Kidney (tissue), 14 donors: ENCODE data around the gene GALNT7. TPM values are rescaled to one million over a fixed set of nuclear protein-coding genes. Genes with fewer than 3 reads are reported as not detected.

Source experiments
- DNase-seq, 5 donors: peaks; one replicate each; pipeline ENCODE4 v3.0.0-alpha.2; 2013 to 2020
- FAIRE-seq: peaks from 2 replicates; lab custom pipeline; 2012; peaks lifted over from hg19 to GRCh38; lab: Jason Lieb, UNC
- H3K27ac ChIP-seq, 2 donors: one replicate each; pipeline ENCODE4 v1.7.0; 2013; ENCODE audit warnings: low read depth in 2 of 2, low read length in 2 of 2, inconsistent platforms in 1 of 2
- H3K27me3 ChIP-seq: one replicate; pipeline ENCODE4 v1.7.1; 2013; ENCODE audit warnings: low read length, inconsistent platforms; ENCODE audit not compliant: control insufficient read depth, insufficient read depth
- H3K36me3 ChIP-seq, 3 donors: one replicate each; pipeline versions ENCODE4 v1.7.0 to v1.7.1; 2013; ENCODE audit warnings: low read length in 3 of 3, control low read depth in 1 of 3, inconsistent platforms in 1 of 3; ENCODE audit not compliant: insufficient read depth in 3 of 3, control insufficient read depth in 2 of 3
- H3K4me1 ChIP-seq, 3 donors: one replicate each; pipeline versions ENCODE4 v1.7.0 to v1.7.1; 2013; ENCODE audit warnings: low read length in 3 of 3, inconsistent platforms in 1 of 3, low read depth in 1 of 3; ENCODE audit not compliant: control insufficient read depth in 2 of 3, insufficient read depth in 2 of 3
- H3K4me3 ChIP-seq, 3 donors: one replicate each; pipeline versions ENCODE4 v1.7.0 to v1.8.1; 2013; ENCODE audit warnings: low read length in 3 of 3, control low read depth in 1 of 3, inconsistent platforms in 1 of 3
- H3K9ac ChIP-seq, 3 donors: one replicate each; pipeline versions ENCODE4 v1.7.0 to v1.7.1; 2013; ENCODE audit warnings: low read length in 3 of 3, control low read depth in 1 of 3, inconsistent platforms in 1 of 3
- H3K9me3 ChIP-seq, 3 donors: one replicate each; pipeline versions ENCODE4 v1.7.0 to v1.7.1; 2013; ENCODE audit warnings: low read length in 3 of 3, control low read depth in 1 of 3, inconsistent platforms in 1 of 3; ENCODE audit not compliant: control insufficient read depth in 2 of 3, insufficient read depth in 1 of 3
- CTCF ChIP-seq: IDR thresholded peaks from 3 replicates; pipeline ENCODE4 v1.5.1; 2012; ENCODE audit warnings: mild to moderate bottlenecking, moderate library complexity, borderline replicate concordance; ENCODE audit not compliant: insufficient read depth; ENCODE audit errors: extremely low read depth
- intact Hi-C: fragments of 100-400 bp; cut with DNase I; formaldehyde crosslinking; loops from one replicate; pipeline ENCODE4 v1.11.1; 2022
- polyA plus RNA-seq: library from polyadenylated mRNA; stranded (reverse); fragments of 350-450 nt; fragmentation: Illumina TruSeq; extraction: RNeasy Lipid Tissue Mini Kit (QIAGEN cat#74804); gene quantifications from one replicate; pipeline ENCODE4 v1.2.3, GENCODE V29; 2014; ENCODE audit warnings: low read depth, low replicate concordance; ENCODE audit not compliant: insufficient read depth
- total RNA-seq: library from RNA; stranded (reverse); fragmentation: NEBNext Ultra II Directional; extraction: Animal tissue kit (Norgen Biotek cat#: 25700); gene quantifications from one replicate; pipeline ENCODE4 v1.2.1, GENCODE V29; 2021
- donor health status: control.
- donor health status: control.
- donor health status: control.
- donor health status: control.
- donor health status: control.
- donor health status: DM: yes; HTN: yes; CAD: no.
- donor health status: Normal renal cell carcinoma (clear cell type).

GALNT7 gene
- total and polyA plus RNA-seq, 2 donors from 2014 or later = 3.8 to 25.6 TPM

GRCh38 chr4:173367285-173367684 is 198.7 kb downstream of the GALNT7 start:
- Histone ChIP-seq H3K36me3 (no peaks in the 10 kb centered on the region), H3K4me1 (peaks cover 0 to 2% (median 0%) of the 10 kb centered on the region in 3 donors), H3K4me3 (no peak overlapping the region), H3K9me3 (no peaks in the 10 kb centered on the region), H3K9ac (no peak overlapping the region), H3K27me3 (no peaks in the 10 kb centered on the region), H3K27ac (no peak overlapping the region)
- intact Hi-C loops = no loop called here
- DNase-seq = no peak
- FAIRE-seq = no peak
- TF ChIP-seq CTCF = no peak

- H3K27ac ChIP-seq = no peak overlapping the region
- intact Hi-C loops = no loop called here
- no peaks in the 10 kb centered on the region for H3K27me3 ChIP-seq
- no peak for DNase-seq
- no peaks in the 10 kb centered on the region for H3K9me3 ChIP-seq
- H3K4me3 ChIP-seq = no peak overlapping the region
- peaks cover 0 to 2% (median 0%) of the 10 kb centered on the region in 3 donors for H3K4me1 ChIP-seq
- H3K9ac ChIP-seq = no peak overlapping the region
- no peaks in the 10 kb centered on the region for H3K36me3 ChIP-seq
- FAIRE-seq = no peak
- TF ChIP-seq CTCF = no peak
Measured at GRCh38 chr4:173367946-173368345, 199.3 kb downstream of the GALNT7 start.

GRCh38 chr4:173370130-173370476 is 201.5 kb downstream of the GALNT7 start:
- intact Hi-C loops = no loop called here
- no peaks in the 10 kb centered on the region for H3K27me3 ChIP-seq
- FAIRE-seq = no peak
- peaks cover 0 to 2% (median 0%) of the 10 kb centered on the region in 3 donors for H3K4me1 ChIP-seq
- no peak for TF ChIP-seq CTCF
- DNase-seq = peak in 3 of 5 donors; percentile 73 to 92 (median 92)
- peak overlapping the region; percentile 96 for H3K27ac ChIP-seq
- H3K9ac ChIP-seq = peak overlapping the region; percentile 87 to 98 (median 97)
- no peaks in the 10 kb centered on the region for H3K36me3 ChIP-seq
- no peaks in the 10 kb centered on the region for H3K9me3 ChIP-seq
- peak overlapping the region; percentile 95 to 99 (median 98) for H3K4me3 ChIP-seq
